Measurements from ENCODE around the gene SDHD. TPM values are rescaled to one million over a fixed set of nuclear protein-coding genes. Genes with fewer than 3 reads are reported as not detected.

Gene SDHD
- total and polyA plus RNA-seq, 10 of the 15 experiments (the other 5 are each of a cell fraction or from before 2014, with no cell fraction given), result 114 to 775 (median 187) TPM

DNA sequence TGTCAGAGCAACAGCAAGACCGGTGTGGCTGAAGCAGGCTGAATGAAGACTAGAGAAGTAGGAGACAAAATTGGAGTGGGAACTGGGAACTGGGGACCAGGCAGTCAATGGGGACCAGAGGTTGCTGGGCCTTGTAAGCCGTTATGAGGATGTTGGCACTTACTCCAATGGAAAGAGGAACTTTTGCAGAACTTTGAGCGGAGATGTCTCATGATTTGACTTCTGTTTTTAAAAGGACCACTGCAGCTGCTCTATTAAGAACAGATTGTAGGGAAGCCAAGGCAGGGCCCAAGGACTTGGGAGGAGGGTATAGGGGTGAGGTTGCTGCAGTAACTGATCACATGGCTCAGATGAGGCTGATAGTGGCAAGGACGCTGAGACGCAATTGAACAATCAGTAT is 43.0 kb downstream of the SDHD start (continued):
- TF ChIP-seq, protein P1, sequence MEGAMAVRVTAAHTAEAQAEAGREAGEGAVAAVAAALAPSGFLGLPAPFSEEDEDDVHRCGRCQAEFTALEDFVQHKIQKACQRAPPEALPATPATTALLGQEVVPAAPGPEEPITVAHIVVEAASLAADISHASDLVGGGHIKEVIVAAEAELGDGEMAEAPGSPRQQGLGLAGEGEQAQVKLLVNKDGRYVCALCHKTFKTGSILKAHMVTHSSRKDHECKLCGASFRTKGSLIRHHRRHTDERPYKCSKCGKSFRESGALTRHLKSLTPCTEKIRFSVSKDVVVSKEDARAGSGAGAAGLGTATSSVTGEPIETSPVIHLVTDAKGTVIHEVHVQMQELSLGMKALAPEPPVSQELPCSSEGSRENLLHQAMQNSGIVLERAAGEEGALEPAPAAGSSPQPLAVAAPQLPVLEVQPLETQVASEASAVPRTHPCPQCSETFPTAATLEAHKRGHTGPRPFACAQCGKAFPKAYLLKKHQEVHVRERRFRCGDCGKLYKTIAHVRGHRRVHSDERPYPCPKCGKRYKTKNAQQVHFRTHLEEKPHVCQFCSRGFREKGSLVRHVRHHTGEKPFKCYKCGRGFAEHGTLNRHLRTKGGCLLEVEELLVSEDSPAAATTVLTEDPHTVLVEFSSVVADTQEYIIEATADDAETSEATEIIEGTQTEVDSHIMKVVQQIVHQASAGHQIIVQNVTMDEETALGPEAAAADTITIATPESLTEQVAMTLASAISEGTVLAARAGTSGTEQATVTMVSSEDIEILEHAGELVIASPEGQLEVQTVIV (IDR thresholded peaks at IDR 0.05; ENCODE audit: borderline replicate concordance, partially characterized antibody), result no peak

DNA sequence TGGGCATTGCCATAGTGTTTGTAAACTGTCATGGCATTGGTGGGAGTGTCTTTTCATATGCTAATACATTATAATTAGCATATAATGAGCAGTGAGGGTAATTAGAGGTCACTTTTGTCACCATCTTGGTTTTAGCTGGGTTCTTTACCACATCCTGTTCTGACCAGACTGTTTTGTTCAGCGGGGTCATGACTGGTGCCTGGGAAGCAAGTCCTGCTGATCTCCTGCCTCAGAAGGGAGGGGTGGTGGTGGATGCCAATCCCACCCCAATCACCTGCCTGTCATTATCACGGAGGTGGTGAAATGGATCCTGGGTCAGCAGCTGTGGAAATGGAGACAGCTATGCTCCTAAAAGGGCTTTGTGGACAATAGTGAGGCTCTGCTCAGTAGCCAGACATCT is 46.1 kb downstream of the SDHD start:
- BruUV-seq (replicated peaks), result no TSS peak
- intact Hi-C loops (cut with micrococcal nuclease; ENCODE audit: unreplicated experiment), result no loop called here
- Histone ChIP-seq H3K9ac (ENCODE audit: control insufficient read depth, insufficient read depth, low read length) (no peak overlapping the region), H4K20me1 (ENCODE audit: control insufficient read depth, insufficient read depth) (no peaks in the 10 kb centered on the region), H3K36me3 (ENCODE audit: control insufficient read depth in 2 of 2, insufficient read depth in 2 of 2, low read length in 1 of 2) (no peaks in the 10 kb centered on the region), H2AFZ (ENCODE audit: control insufficient read depth, low read depth, low read length) (no peak overlapping the region), H3K9me3 (replicated peaks; ENCODE audit: control insufficient read depth, insufficient read depth, low read length) (no peaks in the 10 kb centered on the region), H3K79me2 (ENCODE audit: control insufficient read depth, insufficient read depth, low read length) (no peaks in the 10 kb centered on the region), H3K4me3 (no peak overlapping the region), H3K4me2 (ENCODE audit: control insufficient read depth, insufficient read depth) (no peak overlapping the region), H3K4me1 (ENCODE audit: control insufficient read depth, insufficient read depth, low read length) (0 out of 2 replicates have a peak, but pooled peaks cover 2% of the 10 kb centered on the region), H3K27me3 (replicated peaks in 1 of 2; ENCODE audit: control insufficient read depth in 2 of 2, insufficient read depth in 2 of 2, low read length in 1 of 2) (no peaks in the 10 kb centered on the region; a peak in 1 of 4 replicates), H3K27ac (ENCODE audit: control insufficient read depth, insufficient read depth) (no peak overlapping the region)
- ChIA-PET RAD21 (ENCODE audit: unreplicated experiment) (no interaction called here), SMC1A (ENCODE audit: uncharacterized antibody, unreplicated experiment) (interaction anchor here (1.0 kb wide), 1 partner anchor 92 kb away, joined by 3 read pairs; no protein-coding TSS in a partner anchor), POLR2A (no interaction called here), CTCF (interaction anchor here (2.0 kb wide), 1 partner anchor 19 kb away, joined by 5 read pairs; no protein-coding TSS in a partner anchor)
- in situ Hi-C loops (cut with MboI), result no loop called here
- TF ChIP-seq STAT1 (conservative IDR thresholded peaks at IDR 0.05), result no peak
- TF ChIP-seq RUNX3 (IDR thresholded peaks at IDR 0.05; ENCODE audit: low read length), result peak; percentile 22; the same call in 1 of the 2 replicates
- 8% methylated on average over 2 of the region's 2 CpGs for WGBS (ENCODE audit: insufficient coverage, insufficient replicate concordance, low lambda C conversion rate, missing lambda C conversion rate)
- ATAC-seq (peak; percentile 50; the same call in 2 of the 3 replicates), DNase-seq (ENCODE audit: low read depth, low spot score) (no peak), FAIRE-seq (no peak)
